ENCODE measurements around the gene SLC25A18. TPM values are rescaled to one million over a fixed set of nuclear protein-coding genes. Genes with fewer than 3 reads are reported as not detected.
A peak's percentile ranks its signal among the peaks of the same experiment; 100 is the strongest.
"Not testable (repeated sequence)": the region's sequence is repeated elsewhere in the genome, so short reads cannot be mapped to it uniquely, and the experiment has no call there.

The SLC25A18 gene
- total and polyA plus RNA-seq, 2 experiments from 2014 or later = 0.59 to 0.60 TPM

DNA sequence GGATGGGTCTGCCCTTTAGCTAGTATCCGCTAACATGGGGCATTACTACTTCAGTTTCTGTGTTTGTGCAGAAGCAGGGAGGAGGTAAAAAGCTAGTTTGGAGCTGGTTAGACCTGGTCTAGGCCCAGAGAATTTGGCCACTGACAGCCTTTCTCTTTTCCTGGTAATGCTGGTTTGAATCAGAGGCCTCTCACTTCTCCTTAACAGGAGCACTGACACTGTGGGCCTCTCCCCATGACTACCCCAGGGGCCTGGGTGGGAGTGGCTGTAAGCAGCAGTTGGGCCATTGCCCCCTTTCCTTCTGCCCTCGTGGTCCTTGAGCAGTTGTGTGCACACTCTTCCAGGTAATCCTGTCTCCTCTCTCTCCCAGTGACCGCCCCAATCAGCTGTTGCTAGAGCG is 8.5 kb upstream of the SLC25A18 start:
- DNase-seq (ENCODE audit: low read depth in 1 of 2, low spot score in 1 of 2) = no peak
- Histone ChIP-seq H3K4me1 (ENCODE audit: low read depth) (no peaks in the 10 kb centered on the region), H3K9me3 (ENCODE audit: low read depth) (no peaks in the 10 kb centered on the region), H3K36me3 (peaks cover 36% of the 10 kb centered on the region), H3K27me3 (no peaks in the 10 kb centered on the region), H3K4me3 (no peak overlapping the region), H3K27ac (no peak overlapping the region)
- TF ChIP-seq, protein P1, sequence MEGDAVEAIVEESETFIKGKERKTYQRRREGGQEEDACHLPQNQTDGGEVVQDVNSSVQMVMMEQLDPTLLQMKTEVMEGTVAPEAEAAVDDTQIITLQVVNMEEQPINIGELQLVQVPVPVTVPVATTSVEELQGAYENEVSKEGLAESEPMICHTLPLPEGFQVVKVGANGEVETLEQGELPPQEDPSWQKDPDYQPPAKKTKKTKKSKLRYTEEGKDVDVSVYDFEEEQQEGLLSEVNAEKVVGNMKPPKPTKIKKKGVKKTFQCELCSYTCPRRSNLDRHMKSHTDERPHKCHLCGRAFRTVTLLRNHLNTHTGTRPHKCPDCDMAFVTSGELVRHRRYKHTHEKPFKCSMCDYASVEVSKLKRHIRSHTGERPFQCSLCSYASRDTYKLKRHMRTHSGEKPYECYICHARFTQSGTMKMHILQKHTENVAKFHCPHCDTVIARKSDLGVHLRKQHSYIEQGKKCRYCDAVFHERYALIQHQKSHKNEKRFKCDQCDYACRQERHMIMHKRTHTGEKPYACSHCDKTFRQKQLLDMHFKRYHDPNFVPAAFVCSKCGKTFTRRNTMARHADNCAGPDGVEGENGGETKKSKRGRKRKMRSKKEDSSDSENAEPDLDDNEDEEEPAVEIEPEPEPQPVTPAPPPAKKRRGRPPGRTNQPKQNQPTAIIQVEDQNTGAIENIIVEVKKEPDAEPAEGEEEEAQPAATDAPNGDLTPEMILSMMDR (IDR thresholded peaks at IDR 0.05; ENCODE audit: low read depth, low read length) = no peak

DNA sequence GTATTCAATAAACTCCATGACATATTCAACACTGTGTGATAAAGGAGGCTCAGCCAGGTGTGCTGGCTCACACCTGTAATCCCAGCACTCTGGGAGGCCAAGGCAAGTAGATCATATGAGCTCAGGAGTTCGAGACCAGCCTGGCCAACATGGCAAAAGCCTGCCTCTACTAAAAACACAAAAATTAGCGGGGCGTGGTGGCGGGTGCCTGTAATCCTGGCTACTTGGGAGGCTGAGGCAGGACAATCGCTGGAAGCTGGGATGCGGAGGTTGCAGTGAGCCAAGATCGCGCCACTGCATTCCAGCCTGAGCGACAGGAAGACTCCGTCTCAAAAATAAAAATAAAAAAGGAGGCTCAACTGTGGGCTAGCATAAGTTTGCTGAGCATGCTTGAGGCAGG is 4.1 kb upstream of the SLC25A18 start:
- Histone ChIP-seq H3K27ac (no peak overlapping the region), H3K36me3 (peaks cover 9% of the 10 kb centered on the region), H3K4me1 (ENCODE audit: low read depth) (peaks cover 22% of the 10 kb centered on the region), H3K27me3 (no peaks in the 10 kb centered on the region), H3K4me3 (no peak overlapping the region), H3K9me3 (ENCODE audit: low read depth) (no peaks in the 10 kb centered on the region)
- TF ChIP-seq, protein P1 (IDR thresholded peaks at IDR 0.05; ENCODE audit: low read depth, low read length) = no peak
- DNase-seq (ENCODE audit: low read depth in 1 of 2, low spot score in 1 of 2) = no peak

DNA sequence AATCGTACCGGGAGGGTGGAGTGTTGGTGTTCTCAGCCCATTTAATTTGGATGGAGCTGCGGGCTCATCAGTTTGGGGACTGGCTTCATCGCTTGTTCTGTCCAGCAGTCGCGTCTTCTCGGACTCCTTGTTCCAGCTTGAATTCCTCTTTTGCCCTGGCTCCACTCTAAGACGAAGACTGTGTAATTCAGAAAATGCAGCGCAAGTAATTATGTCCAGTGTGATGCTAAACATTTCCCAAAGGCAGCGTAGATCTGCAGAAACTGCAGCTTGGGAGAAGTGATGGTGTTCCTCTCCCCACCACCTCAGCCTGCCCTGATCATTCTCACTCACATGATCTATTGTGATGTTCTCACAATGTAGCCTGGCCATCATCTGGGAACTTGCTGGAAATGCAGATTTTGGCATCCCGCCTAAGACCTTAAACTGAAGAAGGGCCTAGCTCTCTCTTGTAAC is 666 bp downstream of the SLC25A18 start:
- peaks cover 22% of the 10 kb centered on the region for H3K4me1 ChIP-seq (ENCODE audit: low read depth)
- peak overlapping the region; percentile 49 for H3K27ac ChIP-seq
- H3K9me3 ChIP-seq (ENCODE audit: low read depth) = no peaks in the 10 kb centered on the region
- no peak overlapping the region for H3K4me3 ChIP-seq
- H3K27me3 ChIP-seq = no peaks in the 10 kb centered on the region
- H3K36me3 ChIP-seq = no peaks in the 10 kb centered on the region
- TF ChIP-seq, protein P1 (IDR thresholded peaks at IDR 0.05; ENCODE audit: low read depth, low read length) = no peak
- DNase-seq (ENCODE audit: low read depth in 1 of 2, low spot score in 1 of 2) = peak in 1 of 2 donors; percentile 75

DNA sequence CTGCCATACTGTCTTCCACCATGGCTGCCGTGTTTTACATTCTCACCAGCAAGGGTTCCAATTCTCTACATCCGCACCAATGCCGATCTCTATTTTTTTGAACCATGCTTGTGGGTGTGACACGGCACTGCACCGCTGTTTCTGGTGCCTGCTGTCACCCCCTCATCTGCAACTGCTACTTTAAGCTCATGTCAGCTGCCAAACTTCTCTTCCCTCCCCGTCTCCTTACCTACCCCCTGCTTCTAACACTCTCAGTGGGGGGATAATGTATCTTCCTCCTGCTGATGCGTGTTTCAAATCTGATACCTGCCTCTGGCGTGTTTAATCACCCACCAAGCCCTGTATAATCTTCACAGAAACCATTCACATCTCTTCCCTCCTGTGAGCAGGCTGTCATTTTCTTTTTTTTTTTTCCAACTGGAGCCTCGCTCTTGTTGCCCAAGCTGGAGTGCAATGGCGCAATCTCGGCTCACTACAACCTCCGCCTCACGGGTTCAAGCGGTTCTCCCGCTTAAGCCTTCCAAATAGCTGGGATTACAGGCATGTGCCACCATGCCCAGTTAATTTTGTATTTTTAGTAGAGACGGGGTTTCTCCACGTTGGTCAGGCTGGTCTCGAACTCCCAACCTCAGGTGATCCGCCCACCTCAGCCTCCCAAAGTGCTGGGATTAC is 2.9 kb downstream of the SLC25A18 start:
- H3K27ac ChIP-seq; H3K9me3 ChIP-seq (ENCODE audit: low read depth); H3K4me3 ChIP-seq; H3K27me3 ChIP-seq; H3K36me3 ChIP-seq; DNase-seq (ENCODE audit: low read depth in 1 of 2, low spot score in 1 of 2): not testable (repeated sequence)
- peaks cover 24% of the 10 kb centered on the region for H3K4me1 ChIP-seq (ENCODE audit: low read depth)

DNA sequence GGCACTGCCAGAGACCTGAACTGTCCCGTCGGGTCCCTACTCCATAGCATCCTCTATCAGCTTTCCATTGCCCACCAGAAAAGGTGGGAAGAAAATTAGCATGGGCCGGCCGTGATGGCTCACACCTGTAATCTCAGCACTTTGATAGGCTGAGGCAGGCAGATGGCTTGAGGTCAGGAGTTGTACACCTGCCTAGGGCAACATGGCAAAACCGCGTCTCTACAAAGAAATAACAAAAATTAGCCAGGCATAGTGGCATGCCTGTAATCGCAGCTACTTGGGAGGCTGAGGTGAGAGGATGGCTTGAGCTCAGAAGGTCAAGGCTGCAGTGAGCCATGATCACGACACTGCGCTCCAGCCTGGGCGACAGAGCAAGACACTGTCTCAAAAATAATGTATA is 3.5 kb downstream of the SLC25A18 start:
- no peaks in the 10 kb centered on the region for H3K27me3 ChIP-seq
- H3K4me1 ChIP-seq (ENCODE audit: low read depth) = peaks cover 29% of the 10 kb centered on the region
- H3K4me3 ChIP-seq = no peak overlapping the region
- H3K36me3 ChIP-seq = no peaks in the 10 kb centered on the region
- no peak overlapping the region for H3K27ac ChIP-seq
- H3K9me3 ChIP-seq (ENCODE audit: low read depth) = no peaks in the 10 kb centered on the region
- TF ChIP-seq, protein P1 (IDR thresholded peaks at IDR 0.05; ENCODE audit: low read depth, low read length) = no peak
- no peak for DNase-seq (ENCODE audit: low read depth in 1 of 2, low spot score in 1 of 2)

DNA sequence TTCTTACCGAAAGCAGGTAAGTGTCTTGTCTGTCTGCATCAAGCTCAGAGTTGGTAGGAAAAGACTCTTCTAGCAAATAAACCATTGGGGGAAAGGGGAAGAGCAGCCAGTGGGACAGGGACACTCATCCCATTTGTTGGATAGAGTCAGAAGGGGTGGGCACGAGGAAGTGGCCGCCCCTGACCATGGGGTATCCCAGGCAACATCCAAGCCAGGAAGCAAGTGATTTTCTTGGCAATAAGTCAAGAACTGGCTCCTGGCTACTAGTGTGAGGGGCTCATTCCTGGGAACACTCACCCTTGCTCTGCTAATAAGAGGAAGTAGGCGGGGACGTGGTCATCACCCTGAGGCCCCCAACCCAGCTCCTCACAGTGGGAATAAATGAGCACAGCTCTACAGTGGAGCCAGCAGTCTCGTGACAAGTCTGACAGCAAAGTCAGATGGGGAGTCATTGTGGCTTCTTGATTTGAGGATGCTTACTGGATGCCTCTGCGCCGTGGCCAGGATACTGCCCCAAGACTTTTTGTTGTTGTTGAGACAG is 6.7 kb downstream of the SLC25A18 start:
- no peaks in the 10 kb centered on the region for H3K36me3 ChIP-seq
- TF ChIP-seq, protein P1 (IDR thresholded peaks at IDR 0.05; ENCODE audit: low read depth, low read length) = no peak
- DNase-seq (ENCODE audit: low read depth in 1 of 2, low spot score in 1 of 2) = peak; percentile 34 to 80
- H3K9me3 ChIP-seq (ENCODE audit: low read depth) = no peaks in the 10 kb centered on the region
- H3K4me3 ChIP-seq = no peak overlapping the region
- H3K27ac ChIP-seq = no peak overlapping the region
- no peaks in the 10 kb centered on the region for H3K27me3 ChIP-seq
- peaks cover 7% of the 10 kb centered on the region for H3K4me1 ChIP-seq (ENCODE audit: low read depth)
